ENCODE data around the gene HORMAD2. TPM values are rescaled to one million over a fixed set of nuclear protein-coding genes. Genes with fewer than 3 reads are reported as not detected.

HORMAD2 gene
- total RNA-seq (not detected), polyA plus RNA-seq (not detected)
- long read RNA-seq, donor 1: 0 reads
- long read RNA-seq, donor 2: 0 reads

DNA sequence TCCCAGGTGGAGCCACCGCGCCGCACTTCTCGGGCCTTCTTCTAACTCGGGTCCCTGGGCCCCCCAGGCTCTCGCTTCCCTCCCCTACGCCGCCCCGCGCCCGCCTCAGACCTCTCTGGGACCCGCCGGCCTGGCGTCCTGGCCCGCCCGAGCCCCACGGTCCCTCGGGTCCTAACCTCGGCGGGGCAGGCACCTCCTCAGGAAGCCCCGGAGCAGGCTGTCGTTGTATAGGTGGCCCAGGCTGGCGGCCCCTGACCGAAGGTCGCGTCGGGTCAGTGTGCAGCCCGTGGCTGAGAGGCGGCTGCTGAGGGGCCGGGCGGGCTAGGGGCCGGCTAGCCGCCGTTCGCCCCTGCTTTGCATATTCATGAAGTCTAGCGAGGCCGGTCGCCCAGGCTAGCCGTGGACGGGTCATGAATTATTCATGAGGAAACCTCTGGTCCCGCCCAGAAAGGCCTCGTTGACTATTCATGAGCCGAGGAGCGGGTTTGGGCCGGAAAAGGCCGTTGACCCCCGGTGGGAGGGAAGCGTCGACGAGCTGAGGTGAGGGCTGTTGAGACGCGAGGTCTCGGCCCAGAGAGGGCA lies at the start of gene HORMAD2:
TSS of gene HORMAD2 (plus strand) at position 513 of the 582 bp plus-strand sequence. CDS start 13,489 bp downstream, outside the sequence.
- WGBS, 2 donors: 18 to 20% methylated on average over 51 to 53 of the region's 53 CpGs
- ATAC-seq (ENCODE audit: low FRiP score) (no peak), DNase-seq (no peak)
- intact Hi-C loops (cut with DNase I): no loop called here
- Histone ChIP-seq H3K9me3 (ENCODE audit: control insufficient read depth, low read length) (peaks cover 2% of the 10 kb centered on the region), H3K4me3 (ENCODE audit: low read length in 2 of 2) (no peak within 1 kb of the TSS), H3K27me3 (ENCODE audit: control insufficient read depth in 1 of 2, insufficient read depth in 2 of 2, low read length in 1 of 2) (no peaks in the 10 kb centered on the region), H3K4me1 (ENCODE audit: control insufficient read depth in 1 of 2, insufficient read depth in 2 of 2, low read length in 2 of 2) (no peaks in the 10 kb centered on the region), H3K27ac (ENCODE audit: low read depth in 1 of 2, low read length in 2 of 2) (no peak within 1 kb of the TSS), H3K36me3 (ENCODE audit: control insufficient read depth in 1 of 2, insufficient read depth in 2 of 2, low read length in 1 of 2) (no peaks in the 10 kb centered on the region)

GRCh38 chr22:30031328-30031727 lies 48.9 kb upstream of the HORMAD2 start:
- intact Hi-C loops (cut with DNase I): no loop called here
- no peaks in the 10 kb centered on the region for H3K9me3 ChIP-seq (ENCODE audit: control insufficient read depth, low read length)
- WGBS, 2 donors: 77 to 83% methylated on average over 3 of the region's 3 CpGs
- H3K4me1 ChIP-seq (ENCODE audit: control insufficient read depth in 1 of 2, insufficient read depth in 2 of 2, low read length in 2 of 2): no peaks in the 10 kb centered on the region
- no peak for DNase-seq
- H3K4me3 ChIP-seq (ENCODE audit: low read length in 2 of 2): no peak overlapping the region
- no peak overlapping the region for H3K27ac ChIP-seq (ENCODE audit: low read depth in 1 of 2, low read length in 2 of 2)
- no peak for ATAC-seq (ENCODE audit: low FRiP score)
- H3K27me3 ChIP-seq (ENCODE audit: control insufficient read depth in 1 of 2, insufficient read depth in 2 of 2, low read length in 1 of 2): no peaks in the 10 kb centered on the region
- H3K36me3 ChIP-seq (ENCODE audit: control insufficient read depth in 1 of 2, insufficient read depth in 2 of 2, low read length in 1 of 2): peaks cover 0 to 5% of the 10 kb centered on the region in 2 donors

- ATAC-seq (ENCODE audit: low FRiP score): no peak
- Histone ChIP-seq H3K27me3 (ENCODE audit: control insufficient read depth in 1 of 2, insufficient read depth in 2 of 2, low read length in 1 of 2) (no peaks in the 10 kb centered on the region), H3K9me3 (ENCODE audit: control insufficient read depth, low read length) (no peaks in the 10 kb centered on the region), H3K4me3 (ENCODE audit: low read length in 2 of 2) (no peak overlapping the region), H3K27ac (ENCODE audit: low read depth in 1 of 2, low read length in 2 of 2) (no peak overlapping the region), H3K4me1 (ENCODE audit: control insufficient read depth in 1 of 2, insufficient read depth in 2 of 2, low read length in 2 of 2) (no peaks in the 10 kb centered on the region), H3K36me3 (ENCODE audit: control insufficient read depth in 1 of 2, insufficient read depth in 2 of 2, low read length in 1 of 2) (peaks cover 0 to 3% of the 10 kb centered on the region in 2 donors)
- no peak for DNase-seq
- intact Hi-C loops (cut with DNase I): no loop called here
- WGBS, 2 donors: 66 to 72% methylated on average over 2 of the region's 2 CpGs
Measured at GRCh38 chr22:30031764-30032455, 48.4 kb upstream of the HORMAD2 start.

GRCh38 chr22:30033137-30033536 lies 47.1 kb upstream of the HORMAD2 start:
- Histone ChIP-seq H3K36me3 (ENCODE audit: control insufficient read depth in 1 of 2, insufficient read depth in 2 of 2, low read length in 1 of 2) (no peaks in the 10 kb centered on the region), H3K9me3 (ENCODE audit: control insufficient read depth, low read length) (no peaks in the 10 kb centered on the region), H3K27ac (ENCODE audit: low read depth in 1 of 2, low read length in 2 of 2) (no peak overlapping the region), H3K4me1 (ENCODE audit: control insufficient read depth in 1 of 2, insufficient read depth in 2 of 2, low read length in 2 of 2) (no peaks in the 10 kb centered on the region), H3K4me3 (ENCODE audit: low read length in 2 of 2) (no peak overlapping the region), H3K27me3 (ENCODE audit: control insufficient read depth in 1 of 2, insufficient read depth in 2 of 2, low read length in 1 of 2) (no peaks in the 10 kb centered on the region)
- WGBS, 2 donors: 83 to 86% methylated on average over 4 of the region's 4 CpGs
- ATAC-seq (ENCODE audit: low FRiP score) (no peak), DNase-seq (no peak)
- intact Hi-C loops (cut with DNase I): no loop called here

DNA sequence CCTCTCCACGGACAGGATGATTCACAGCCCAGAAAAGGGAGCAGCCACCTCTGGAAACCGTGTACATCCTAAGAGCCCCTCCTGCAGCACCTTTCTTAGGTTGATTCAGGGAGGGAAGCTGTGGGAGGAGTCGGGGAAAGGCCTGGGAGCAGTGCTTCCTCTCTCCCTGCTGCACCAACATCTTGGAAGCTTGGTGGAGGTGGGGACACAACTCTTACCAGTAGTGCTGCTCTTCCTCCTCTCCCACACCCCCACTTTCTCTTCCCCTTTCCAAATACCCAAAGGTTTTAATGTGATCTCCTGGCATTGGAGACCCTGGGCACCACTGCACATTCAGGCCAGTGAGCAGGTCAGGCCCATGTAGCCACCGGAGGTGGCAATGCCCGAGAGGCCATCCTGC lies 46.4 kb upstream of the HORMAD2 start:
- DNase-seq (no peak), ATAC-seq (ENCODE audit: low FRiP score) (no peak)
- intact Hi-C loops (cut with DNase I): no loop called here
- H3K9me3 ChIP-seq (ENCODE audit: control insufficient read depth, low read length): no peaks in the 10 kb centered on the region
- no peak overlapping the region for H3K27ac ChIP-seq (ENCODE audit: low read depth in 1 of 2, low read length in 2 of 2)
- no peaks in the 10 kb centered on the region for H3K27me3 ChIP-seq (ENCODE audit: control insufficient read depth in 1 of 2, insufficient read depth in 2 of 2, low read length in 1 of 2)
- no peaks in the 10 kb centered on the region for H3K36me3 ChIP-seq (ENCODE audit: control insufficient read depth in 1 of 2, insufficient read depth in 2 of 2, low read length in 1 of 2)
- H3K4me3 ChIP-seq (ENCODE audit: low read length in 2 of 2): no peak overlapping the region
- no peaks in the 10 kb centered on the region for H3K4me1 ChIP-seq (ENCODE audit: control insufficient read depth in 1 of 2, insufficient read depth in 2 of 2, low read length in 2 of 2)
- 51 to 55% methylated on average over 5 of the region's 5 CpGs for WGBS, 2 donors

DNA sequence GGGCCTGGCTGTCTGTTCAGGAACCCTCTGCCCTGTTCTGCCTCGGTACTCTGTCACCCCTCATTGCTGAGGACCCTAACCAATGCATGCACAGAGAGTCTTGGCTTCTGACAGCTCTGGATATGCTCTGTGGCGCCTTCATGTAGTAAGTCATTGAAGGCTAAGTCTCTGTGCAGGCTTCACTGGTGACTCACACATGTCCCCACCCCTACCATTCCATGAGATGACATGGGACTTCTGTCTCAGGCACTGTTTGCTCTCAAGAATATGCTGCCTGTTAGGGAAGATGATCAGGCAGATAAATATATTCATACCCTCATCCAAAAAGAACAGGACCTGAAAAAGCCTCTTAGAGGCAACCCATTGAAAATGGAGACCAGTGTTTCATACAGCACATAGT lies 43.6 kb upstream of the HORMAD2 start:
- no peak overlapping the region for H3K4me3 ChIP-seq (ENCODE audit: low read length in 2 of 2)
- ATAC-seq (ENCODE audit: low FRiP score): no peak
- no peak for DNase-seq
- H3K27ac ChIP-seq (ENCODE audit: low read depth in 1 of 2, low read length in 2 of 2): no peak overlapping the region
- H3K36me3 ChIP-seq (ENCODE audit: control insufficient read depth in 1 of 2, insufficient read depth in 2 of 2, low read length in 1 of 2): no peaks in the 10 kb centered on the region
- no peaks in the 10 kb centered on the region for H3K4me1 ChIP-seq (ENCODE audit: control insufficient read depth in 1 of 2, insufficient read depth in 2 of 2, low read length in 2 of 2)
- no peaks in the 10 kb centered on the region for H3K27me3 ChIP-seq (ENCODE audit: control insufficient read depth in 1 of 2, insufficient read depth in 2 of 2, low read length in 1 of 2)
- intact Hi-C loops (cut with DNase I): no loop called here
- no peaks in the 10 kb centered on the region for H3K9me3 ChIP-seq (ENCODE audit: control insufficient read depth, low read length)
- WGBS, 2 donors: 87 to 92% methylated on average over 2 of the region's 2 CpGs

DNA sequence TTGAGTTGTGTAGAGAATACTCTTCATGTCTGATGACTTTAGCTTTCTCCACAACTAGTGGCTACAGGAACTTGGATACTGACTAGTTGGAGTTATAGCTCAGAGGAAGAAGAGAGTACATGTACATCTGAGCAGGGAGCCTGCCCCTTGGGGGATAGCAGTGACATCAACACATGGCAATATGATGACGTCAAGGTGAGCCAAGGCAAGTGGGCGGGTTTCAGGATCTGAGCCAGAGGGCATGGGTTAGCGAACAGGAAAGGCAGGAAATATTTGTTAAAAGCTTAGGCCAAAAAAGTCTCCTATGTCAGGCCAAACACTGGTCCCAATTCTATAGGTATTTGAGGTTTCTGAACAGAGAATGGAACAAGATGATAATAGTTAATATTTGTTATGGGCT lies 42.0 kb upstream of the HORMAD2 start:
- H3K4me3 ChIP-seq (ENCODE audit: low read length in 2 of 2): no peak overlapping the region
- H3K27ac ChIP-seq (ENCODE audit: low read depth in 1 of 2, low read length in 2 of 2): no peak overlapping the region
- no peaks in the 10 kb centered on the region for H3K9me3 ChIP-seq (ENCODE audit: control insufficient read depth, low read length)
- intact Hi-C loops (cut with DNase I): no loop called here
- H3K4me1 ChIP-seq (ENCODE audit: control insufficient read depth in 1 of 2, insufficient read depth in 2 of 2, low read length in 2 of 2): no peaks in the 10 kb centered on the region
- no peaks in the 10 kb centered on the region for H3K36me3 ChIP-seq (ENCODE audit: control insufficient read depth in 1 of 2, insufficient read depth in 2 of 2, low read length in 1 of 2)
- WGBS, 2 donors: 52 to 56% methylated on average over 3 of the region's 3 CpGs
- ATAC-seq (ENCODE audit: low FRiP score) (no peak), DNase-seq (no peak)
- H3K27me3 ChIP-seq (ENCODE audit: control insufficient read depth in 1 of 2, insufficient read depth in 2 of 2, low read length in 1 of 2): no peaks in the 10 kb centered on the region

DNA sequence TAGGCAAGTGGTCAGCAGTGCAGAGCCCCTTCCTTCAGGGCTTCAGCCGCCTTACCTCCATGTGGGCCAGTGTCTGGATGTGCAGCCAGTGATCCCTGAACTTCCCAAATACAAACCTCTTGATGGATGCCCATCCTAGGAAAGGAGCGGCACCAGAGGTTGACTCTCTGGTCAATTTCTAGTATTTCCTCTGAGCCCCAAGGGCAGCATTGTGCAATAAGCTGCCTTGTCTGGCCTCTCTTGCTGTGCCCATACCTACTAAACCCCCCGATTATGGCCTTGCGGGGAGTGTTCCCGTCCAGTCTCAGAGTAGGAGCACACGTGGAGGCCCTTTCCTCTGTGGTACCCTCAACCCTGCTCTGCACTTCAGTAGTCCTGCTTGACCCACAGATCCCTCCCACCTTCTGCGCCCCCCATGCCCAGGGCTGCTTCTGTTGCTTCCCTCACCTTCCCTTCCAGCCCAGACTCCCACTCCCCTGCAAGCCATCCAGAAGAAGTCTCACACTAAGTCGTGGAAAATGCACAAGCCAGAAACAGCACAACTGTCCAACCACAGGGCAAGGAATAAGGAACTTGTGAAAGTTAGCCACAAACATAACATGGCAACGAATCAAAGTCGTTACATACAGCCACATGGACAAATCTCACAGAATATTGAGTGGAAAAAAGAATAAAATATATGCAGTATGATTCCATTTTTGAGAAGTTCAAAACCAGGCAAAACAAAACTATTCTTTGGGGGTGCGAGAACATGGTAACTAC lies 39.6 kb upstream of the HORMAD2 start:
- Histone ChIP-seq H3K9me3 (ENCODE audit: control insufficient read depth, low read length) (no peaks in the 10 kb centered on the region), H3K4me1 (ENCODE audit: control insufficient read depth in 1 of 2, insufficient read depth in 2 of 2, low read length in 2 of 2) (no peaks in the 10 kb centered on the region), H3K27ac (ENCODE audit: low read depth in 1 of 2, low read length in 2 of 2) (no peak overlapping the region), H3K27me3 (ENCODE audit: control insufficient read depth in 1 of 2, insufficient read depth in 2 of 2, low read length in 1 of 2) (no peaks in the 10 kb centered on the region), H3K4me3 (ENCODE audit: low read length in 2 of 2) (no peak overlapping the region), H3K36me3 (ENCODE audit: control insufficient read depth in 1 of 2, insufficient read depth in 2 of 2, low read length in 1 of 2) (no peaks in the 10 kb centered on the region)
- 85 to 87% methylated on average over 11 of the region's 11 CpGs for WGBS, 2 donors
- intact Hi-C loops (cut with DNase I): no loop called here
- DNase-seq (no peak), ATAC-seq (ENCODE audit: low FRiP score) (no peak)
